ENCODE measurements around the gene YLPM1. TPM values are rescaled to one million over a fixed set of nuclear protein-coding genes. Genes with fewer than 3 reads are reported as not detected.

YLPM1 gene
- total and polyA plus RNA-seq, 2 donors (not counting 1 experiment from before 2014, with no cell fraction given), result 9.7 to 31.9 TPM

GRCh38 chr14:74735125-74735524 is 28.0 kb upstream of the YLPM1 start:
- H3K27ac ChIP-seq (ENCODE audit: insufficient read depth, low read length), result no peak overlapping the region
- no peaks in the 10 kb centered on the region for H4K20me1 ChIP-seq (ENCODE audit: control insufficient read depth, extremely low read depth, insufficient read depth, low read length)
- H3K4me3 ChIP-seq (replicated peaks in 1 of 4; ENCODE audit: control extremely low read depth in 1 of 4, insufficient read depth in 1 of 4, low read depth in 3 of 4, low read length in 4 of 4), result no peak overlapping the region
- H3K27me3 ChIP-seq (ENCODE audit: control insufficient read depth, insufficient read depth, low read length), result no peaks in the 10 kb centered on the region
- no peak overlapping the region for H3K9ac ChIP-seq (ENCODE audit: insufficient read depth, low read length)
- no peak overlapping the region for H3K4me2 ChIP-seq (ENCODE audit: extremely low read depth, insufficient read depth, low read length)
- no peaks in the 10 kb centered on the region for H3K9me3 ChIP-seq (ENCODE audit: control insufficient read depth, insufficient read depth, low read depth, low read length)
- no peak overlapping the region for H2AFZ ChIP-seq (ENCODE audit: low read length)
- peaks cover 1% of the 10 kb centered on the region for H3K36me3 ChIP-seq (ENCODE audit: control insufficient read depth, insufficient read depth, low read length)
- H3K4me1 ChIP-seq (ENCODE audit: control insufficient read depth, extremely low read depth, insufficient read depth, low read length), result no peaks in the 10 kb centered on the region
- no peaks in the 10 kb centered on the region for H3K79me2 ChIP-seq (ENCODE audit: control insufficient read depth, insufficient read depth, low read length)
- DNase-seq (ENCODE audit: low read depth in 2 of 2), result no peak
- TF ChIP-seq EZH2 (IDR thresholded peaks at IDR 0.05; ENCODE audit: low read length, missing control alignments), result no peak
- TF ChIP-seq CTCF (conservative IDR thresholded peaks at IDR 0.05 in 1 of 2, IDR thresholded peaks at IDR 0.05 in 1 of 2; ENCODE audit: low read depth in 1 of 2, low read length in 2 of 2), result no peak

- H3K4me2 ChIP-seq (ENCODE audit: extremely low read depth, insufficient read depth, low read length), result no peak overlapping the region
- peak; percentile 34 to 49 for DNase-seq (ENCODE audit: low read depth in 2 of 2)
Measured at GRCh38 chr14:74737753-74738325, 25.3 kb upstream of the YLPM1 start.

More at GRCh38 chr14:74737753-74738325, 25.3 kb upstream of the YLPM1 start:
- H3K79me2 ChIP-seq (ENCODE audit: control insufficient read depth, insufficient read depth, low read length), result no peaks in the 10 kb centered on the region
- H3K4me3 ChIP-seq (replicated peaks in 1 of 4; ENCODE audit: control extremely low read depth in 1 of 4, insufficient read depth in 1 of 4, low read depth in 3 of 4, low read length in 4 of 4), result no peak overlapping the region
- H3K27me3 ChIP-seq (ENCODE audit: control insufficient read depth, insufficient read depth, low read length), result no peaks in the 10 kb centered on the region
- no peaks in the 10 kb centered on the region for H3K4me1 ChIP-seq (ENCODE audit: control insufficient read depth, extremely low read depth, insufficient read depth, low read length)
- H3K9ac ChIP-seq (ENCODE audit: insufficient read depth, low read length), result no peak overlapping the region
- no peaks in the 10 kb centered on the region for H4K20me1 ChIP-seq (ENCODE audit: control insufficient read depth, extremely low read depth, insufficient read depth, low read length)
- no peaks in the 10 kb centered on the region for H3K36me3 ChIP-seq (ENCODE audit: control insufficient read depth, insufficient read depth, low read length)
- H3K27ac ChIP-seq (ENCODE audit: insufficient read depth, low read length), result no peak overlapping the region
- no peak for TF ChIP-seq EZH2 (IDR thresholded peaks at IDR 0.05; ENCODE audit: low read length, missing control alignments)
- TF ChIP-seq CTCF (conservative IDR thresholded peaks at IDR 0.05 in 1 of 2, IDR thresholded peaks at IDR 0.05 in 1 of 2; ENCODE audit: low read depth in 1 of 2, low read length in 2 of 2), result no peak
- no peak overlapping the region for H2AFZ ChIP-seq (ENCODE audit: low read length)
- H3K9me3 ChIP-seq (ENCODE audit: control insufficient read depth, insufficient read depth, low read depth, low read length), result no peaks in the 10 kb centered on the region
